AG08396 (cell line): ENCODE results near the gene CFAP54.
A peak's percentile ranks its signal among the peaks of the same experiment; 100 is the strongest.
"Not testable (repeated sequence)": the region's sequence is repeated elsewhere in the genome, so short reads cannot be mapped to it uniquely, and the experiment has no call there.

ENCODE experiments used
- DNase-seq: peaks from one replicate; pipeline ENCODE4 v3.0.0; 2012; ENCODE audit warnings: low spot score, mixed read lengths

CFAP54 gene

GRCh38 chr12:96623155-96623554 lies 133.8 kb downstream of the CFAP54 start:
- DNase-seq: no peak

GRCh38 chr12:96623656-96624217 lies 134.4 kb downstream of the CFAP54 start:
- no peak for DNase-seq

- DNase-seq: no peak
These were observed 146.5 kb downstream of the CFAP54 start for GRCh38 chr12:96635844-96636243.

- DNase-seq: no peak
These were observed 147.5 kb downstream of the CFAP54 start for GRCh38 chr12:96636895-96637294.

GRCh38 chr12:96648923-96649322 lies 159.5 kb downstream of the CFAP54 start:
- DNase-seq: no peak

DNA sequence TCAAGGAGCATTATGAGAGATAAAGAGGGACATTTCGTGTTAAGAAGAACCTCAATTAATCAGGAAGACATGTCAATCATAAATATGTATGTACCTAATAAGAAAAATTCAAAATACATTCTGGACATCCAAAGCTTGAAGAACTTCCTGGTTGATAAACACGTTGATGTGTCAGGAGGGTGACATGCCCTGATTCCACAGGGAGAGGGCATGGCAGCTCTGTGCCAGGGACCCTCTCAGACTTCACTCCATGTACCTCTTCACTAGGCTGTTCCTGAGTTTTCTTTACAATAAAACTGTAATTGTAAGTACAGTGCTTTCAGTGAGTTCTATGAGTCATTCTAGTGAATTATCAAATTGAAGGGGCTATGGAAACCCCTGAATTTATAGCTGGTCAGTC lies 163.5 kb downstream of the CFAP54 start:
- DNase-seq: no peak

- no peak for DNase-seq
These were observed 168.7 kb downstream of the CFAP54 start for GRCh38 chr12:96658075-96658474.

GRCh38 chr12:96669786-96670185 lies 180.4 kb downstream of the CFAP54 start:
- no peak for DNase-seq

DNA sequence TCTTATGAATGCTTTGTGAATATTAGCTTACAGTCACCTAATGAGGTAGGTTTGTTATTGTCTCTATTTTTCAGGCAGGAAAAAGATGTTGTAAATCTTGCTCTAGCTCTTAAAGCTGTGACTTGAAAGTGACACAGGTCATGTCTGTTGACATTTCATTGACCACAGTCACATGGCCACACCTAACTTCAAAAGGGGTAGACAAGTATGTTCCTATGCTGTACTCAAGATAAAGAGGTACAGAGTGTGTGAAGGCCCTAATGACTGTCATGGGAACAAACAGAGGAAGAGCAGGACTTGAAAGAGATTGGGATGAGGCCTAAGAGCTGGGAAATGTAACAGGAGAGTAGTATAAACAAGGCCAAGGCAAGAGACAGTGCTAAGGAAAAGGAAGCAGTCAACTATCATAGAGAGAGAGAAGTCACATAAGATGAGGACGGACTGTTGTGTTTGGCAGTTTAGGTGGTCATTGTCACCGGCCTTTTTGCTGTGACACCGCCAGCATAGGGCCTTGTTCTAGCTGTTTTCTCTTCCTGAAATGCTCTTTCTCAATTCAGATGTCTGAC lies 181.0 kb downstream of the CFAP54 start:
- DNase-seq: no peak

DNA sequence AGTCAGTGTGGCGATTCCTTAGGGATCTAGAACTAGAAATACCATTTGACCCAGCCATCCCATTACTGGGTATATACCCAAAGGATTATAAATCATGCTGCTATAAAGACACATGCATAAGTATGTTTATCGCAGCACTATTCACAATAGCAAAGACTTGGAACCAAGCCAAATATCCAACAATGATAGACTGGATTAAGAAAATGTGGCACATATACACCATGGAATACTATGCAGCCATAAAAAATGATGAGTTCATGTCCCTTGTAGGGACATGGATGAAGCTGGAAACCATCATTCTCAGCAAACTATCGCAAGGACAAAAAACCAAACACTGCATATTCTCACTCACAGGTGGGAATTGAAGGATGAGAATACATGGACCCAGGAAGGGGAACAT lies 186.1 kb downstream of the CFAP54 start:
- not testable (repeated sequence) for DNase-seq

DNA sequence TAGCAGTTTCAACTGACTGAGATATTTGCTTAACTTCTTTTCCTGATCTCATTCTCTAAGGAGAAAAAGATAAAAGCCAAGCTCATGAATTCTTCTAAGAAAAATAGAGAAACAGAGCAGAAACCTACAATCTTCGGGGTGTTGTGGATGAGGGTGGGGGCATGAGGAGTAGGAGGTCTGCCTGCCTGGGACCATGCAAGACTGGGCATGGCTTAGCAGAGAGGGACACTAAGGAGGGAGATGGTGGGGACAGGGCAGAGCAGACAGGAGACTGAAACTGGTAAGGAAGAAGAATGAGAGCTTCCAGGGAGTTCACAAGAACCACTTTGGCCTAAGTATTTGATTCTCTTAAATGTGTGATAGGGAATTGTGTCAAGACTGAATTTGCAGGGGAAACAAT lies 188.0 kb downstream of the CFAP54 start:
- DNase-seq: no peak

GRCh38 chr12:96687719-96688118 lies 198.3 kb downstream of the CFAP54 start:
- no peak for DNase-seq

DNA sequence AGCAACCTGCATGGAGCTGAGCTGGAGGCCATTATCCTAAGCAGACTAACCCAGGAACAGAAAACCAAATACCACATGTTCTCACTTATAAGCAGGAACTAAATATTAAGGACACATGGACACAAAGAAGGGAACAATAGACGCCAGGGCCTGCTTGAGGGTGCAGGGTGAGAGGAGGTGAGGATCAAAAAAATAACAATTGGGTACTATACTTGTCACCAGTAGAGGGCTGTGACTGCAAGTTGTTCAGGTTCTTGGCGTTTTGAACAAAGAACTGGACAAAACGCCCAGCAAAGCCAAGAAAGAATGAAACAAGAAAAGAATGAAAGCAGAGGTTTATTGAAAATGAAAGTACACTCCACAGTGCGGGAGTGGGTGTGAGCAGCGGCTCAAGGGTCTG lies 209.1 kb downstream of the CFAP54 start:
- no peak for DNase-seq

DNA sequence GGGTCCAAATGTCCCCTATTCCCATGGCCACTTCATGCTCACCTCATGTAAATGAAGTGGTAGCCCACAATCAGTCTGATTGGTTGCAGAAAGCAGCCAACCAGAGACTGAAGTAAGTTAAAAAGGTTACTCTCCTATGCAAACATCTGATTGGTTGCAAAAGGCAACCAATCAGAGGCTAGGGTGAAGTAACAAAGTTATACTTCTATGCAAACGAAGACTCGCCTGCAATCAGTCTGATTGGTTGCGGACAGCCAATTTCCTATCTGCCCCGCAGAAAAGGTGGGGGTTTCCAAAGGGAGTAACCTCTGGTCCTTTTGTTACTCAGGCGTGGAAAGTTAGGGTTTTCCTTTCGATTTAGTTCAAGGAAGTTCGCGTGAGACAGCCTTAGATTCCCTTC lies 209.6 kb downstream of the CFAP54 start:
- no peak for DNase-seq

DNA sequence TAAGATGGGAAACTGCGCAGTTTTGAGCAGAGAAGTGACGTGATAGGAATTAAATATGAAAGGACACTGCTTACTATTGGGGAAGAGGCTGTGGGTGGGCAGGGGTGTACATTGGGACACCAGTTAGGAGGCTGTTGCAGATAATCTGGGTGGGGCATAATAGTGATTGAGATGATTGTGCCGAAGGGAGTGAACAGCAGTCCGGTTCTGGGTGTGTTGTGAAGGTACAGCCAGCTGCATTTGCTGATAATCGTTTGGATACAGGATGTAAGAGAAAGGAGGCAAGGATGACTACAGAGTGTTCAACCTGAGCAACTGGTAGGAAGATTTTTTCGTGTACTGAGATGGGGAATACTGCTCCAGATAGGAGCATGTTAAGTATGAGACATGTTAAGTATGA lies 212.5 kb downstream of the CFAP54 start:
- DNase-seq: no peak

- no peak for DNase-seq
These were observed 220.9 kb downstream of the CFAP54 start for GRCh38 chr12:96710127-96710745.

- no peak for DNase-seq
These were observed 222.0 kb downstream of the CFAP54 start for GRCh38 chr12:96711364-96711763.

DNA sequence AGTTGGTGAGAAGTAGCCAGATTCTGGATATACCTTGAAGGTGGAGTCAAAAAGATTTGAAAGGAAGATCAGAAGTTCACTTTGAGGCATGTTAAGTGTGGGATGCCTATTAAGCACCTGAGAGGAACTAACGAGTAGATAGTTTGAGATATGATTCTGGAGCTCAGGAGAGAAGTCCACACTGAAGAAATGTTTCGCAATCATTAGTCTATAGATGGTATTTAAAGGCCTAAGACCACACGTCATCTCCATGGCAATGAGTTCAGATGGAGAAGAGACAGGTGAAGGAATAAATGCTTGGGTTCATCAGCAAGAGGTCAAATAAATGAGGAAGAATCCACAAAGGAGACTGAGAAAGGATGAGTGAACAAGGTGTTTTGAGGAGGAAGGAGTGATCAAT lies 224.8 kb downstream of the CFAP54 start:
- no peak for DNase-seq

GRCh38 chr12:96719660-96720362 lies 230.4 kb downstream of the CFAP54 start:
- DNase-seq: peak; percentile 37

GRCh38 chr12:96720363-96720705 lies 231.0 kb downstream of the CFAP54 start:
- DNase-seq: peak; percentile 21

- DNase-seq: not testable (repeated sequence)
These were observed 240.1 kb downstream of the CFAP54 start for GRCh38 chr12:96729466-96729865.

GRCh38 chr12:96729886-96730285 lies 240.5 kb downstream of the CFAP54 start:
- DNase-seq: no peak

DNA sequence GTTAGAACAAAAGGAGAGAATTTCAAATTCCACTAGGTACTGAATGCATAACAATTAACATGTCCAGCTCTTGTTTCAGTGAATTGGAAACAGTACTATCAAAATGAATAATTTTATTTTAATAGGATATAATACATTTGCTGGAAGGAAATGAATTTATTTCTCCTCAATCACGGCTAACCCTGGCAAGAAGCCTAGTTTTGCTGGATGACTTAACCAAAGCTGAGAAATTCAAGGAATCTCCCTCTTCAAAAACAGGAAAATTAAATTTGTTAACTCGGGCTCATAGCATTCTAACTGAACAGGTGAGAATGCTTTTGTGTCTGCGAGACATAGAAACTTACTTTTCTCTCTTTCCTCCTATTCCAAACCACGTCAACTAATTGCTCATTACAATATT lies 254.2 kb downstream of the CFAP54 start:
- no peak for DNase-seq
